A673 (cell line): ENCODE measurements around the gene LCE6A.

Source experiments
- CTCF ChIP-seq: fragments of 300-800, 200-600 bp; sonication (generic); conservative IDR thresholded peaks from 2 replicates; pipeline ENCODE4 v1.5.1; 2017; ENCODE audit warnings: low read depth, mild to moderate bottlenecking, antibody characterized with exemption, low read length, moderate library complexity, mixed read lengths
- EZH2 ChIP-seq: fragments of 200-600 bp; sonication (generic); IDR thresholded peaks from 2 replicates; pipeline ENCODE4 v1.6.1; 2017; ENCODE audit warnings: borderline replicate concordance, low read depth, mild to moderate bottlenecking, mixed read lengths, antibody characterized with exemption, low read length; ENCODE audit not compliant: poor library complexity, severe bottlenecking

- TF ChIP-seq CTCF = no peak
- TF ChIP-seq EZH2 = no peak
These were observed 41.3 kb upstream of the LCE6A start for GRCh38 chr1:152801333-152801732.
